GM23338 (cell line): ENCODE data around the gene DSCAML1. TPM values are rescaled to one million over a fixed set of nuclear protein-coding genes. Genes with fewer than 3 reads are reported as not detected.

ENCODE experiments used
- ATAC-seq: fragments of 200-7000 bp; cut with Tn5 transposase; 3 replicates; pipeline ENCODE4 v1.9.1; 2020
- DNase-seq: peaks from one replicate; pipeline ENCODE4 v3.0.0-alpha.2; 2015; ENCODE audit warnings: low spot score
- H2AFZ ChIP-seq: fragments of 200-600 bp; sonication (generic); 2 replicates; pipeline ENCODE4 v1.8.0; 2016; ENCODE audit warnings: antibody characterized with exemption, mild to moderate bottlenecking, moderate library complexity
- H3F3A ChIP-seq: fragments of 200-600 bp; sonication (generic); replicated peaks from 2 replicates; pipeline ENCODE4 v1.8.0; 2017; ENCODE audit warnings: antibody characterized with exemption, mixed run types, low read depth
- H3K27ac ChIP-seq: fragments of 200-600 bp; sonication (generic); 2 replicates; pipeline ENCODE4 v1.6.1; 2016; ENCODE audit warnings: low read depth
- H3K27me3 ChIP-seq: fragments of 200-600 bp; sonication (generic); 2 replicates; pipeline ENCODE4 v1.8.0; 2016; ENCODE audit warnings: mild to moderate bottlenecking, mixed run types, moderate library complexity; ENCODE audit not compliant: insufficient read depth
- H3K36me3 ChIP-seq: fragments of 200-600 bp; sonication (generic); 2 replicates; pipeline ENCODE4 v1.8.0; 2016; ENCODE audit warnings: mild to moderate bottlenecking; ENCODE audit not compliant: insufficient read depth
- H3K4me1 ChIP-seq: fragments of 200-600 bp; sonication (generic); 2 replicates; pipeline ENCODE4 v1.8.0; 2016; ENCODE audit warnings: mild to moderate bottlenecking, moderate library complexity; ENCODE audit not compliant: insufficient read depth
- H3K4me2 ChIP-seq: fragments of 200-600 bp; sonication (generic); 2 replicates; pipeline ENCODE4 v1.7.1; 2017; ENCODE audit warnings: mixed run types
- H3K4me3 ChIP-seq: fragments of 200-600 bp; sonication (generic); 2 replicates; pipeline ENCODE4 v1.6.1; 2016; ENCODE audit warnings: mixed run types
- H3K79me2 ChIP-seq: fragments of 200-600 bp; sonication (generic); replicated peaks from 2 replicates; pipeline ENCODE4 v1.8.0; 2017; ENCODE audit warnings: mild to moderate bottlenecking; ENCODE audit not compliant: insufficient read depth
- H3K9me2 ChIP-seq: fragments of 200-600 bp; sonication (generic); 2 replicates; pipeline ENCODE4 v1.8.0; 2017; ENCODE audit not compliant: insufficient read depth
- H4K20me1 ChIP-seq: fragments of 200-600 bp; sonication (generic); replicated peaks from 2 replicates; pipeline ENCODE4 v1.8.0; 2017; ENCODE audit warnings: mild to moderate bottlenecking; ENCODE audit not compliant: insufficient read depth
- H3K27ac Mint-ChIP-seq: 2 replicates; pipeline ENCODE4 v1.8.0; 2020; ENCODE audit warnings: inconsistent platforms, mild to moderate bottlenecking, moderate library complexity, mixed read lengths
- H3K27me3 Mint-ChIP-seq: 3 replicates; pipeline ENCODE4 v1.8.0; 2022; ENCODE audit warnings: low read depth, mild to moderate bottlenecking, moderate library complexity, mixed read lengths, inconsistent platforms; ENCODE audit not compliant: insufficient read depth, poor library complexity
- H3K36me3 Mint-ChIP-seq: 3 replicates; pipeline ENCODE4 v1.8.0; 2021; ENCODE audit warnings: low read depth, mild to moderate bottlenecking, inconsistent platforms, moderate library complexity, mixed read lengths
- H3K4me1 Mint-ChIP-seq: 3 replicates; pipeline ENCODE4 v1.8.0; 2020; ENCODE audit warnings: mild to moderate bottlenecking, inconsistent platforms, mixed read lengths
- H3K4me3 Mint-ChIP-seq: 3 replicates; pipeline ENCODE4 v1.8.0; 2021; ENCODE audit warnings: moderate library complexity, mild to moderate bottlenecking, inconsistent platforms, mixed read lengths
- H3K9me3 Mint-ChIP-seq: 3 replicates; pipeline ENCODE4 v1.8.0; 2020; ENCODE audit warnings: moderate library complexity, mild to moderate bottlenecking, inconsistent platforms, mixed read lengths
- CREB1 ChIP-seq: fragments of 250-450 bp; sonication (Bioruptor Pico); IDR thresholded peaks from 2 replicates; pipeline ENCODE4 v1.5.0; 2020; ENCODE audit warnings: low read depth, mild to moderate bottlenecking, moderate library complexity
- CTCF ChIP-seq, 2 experiments: fragments of 200-600 bp in 1 of 2; sonication (generic) in 1 of 2; conservative IDR thresholded peaks; 2 replicates each; pipeline versions ENCODE4 v1.5.1 to v1.6.1; 2016 to 2017; ENCODE audit warnings: antibody characterized with exemption in 2 of 2, low read depth in 2 of 2, mild to moderate bottlenecking in 2 of 2, moderate library complexity in 1 of 2
- ETS1 ChIP-seq: IDR thresholded peaks from 2 replicates; pipeline ENCODE4 v1.6.1; 2016; ENCODE audit warnings: antibody characterized with exemption
- EZH2 ChIP-seq: fragments of 200-600 bp; sonication (generic); IDR thresholded peaks from one replicate; pipeline ENCODE4 v1.8.0; 2017; ENCODE audit warnings: antibody characterized with exemption, mild to moderate bottlenecking, low read depth; ENCODE audit not compliant: unreplicated experiment
- EZH2phosphoT487 ChIP-seq: fragments of 200-600 bp; sonication (generic); IDR thresholded peaks from one replicate; pipeline ENCODE4 v1.8.1; 2018; ENCODE audit warnings: antibody characterized with exemption; ENCODE audit not compliant: unreplicated experiment
- JUNB ChIP-seq: IDR thresholded peaks from one replicate; pipeline ENCODE4 v1.6.1; 2016; ENCODE audit warnings: antibody characterized with exemption; ENCODE audit not compliant: unreplicated experiment
- NANOG ChIP-seq: IDR thresholded peaks from 2 replicates; pipeline ENCODE4 v1.6.1; 2016; ENCODE audit warnings: antibody characterized with exemption, borderline replicate concordance
- POLR2AphosphoS5 ChIP-seq: IDR thresholded peaks from 2 replicates; pipeline ENCODE4 v1.6.1; 2016; ENCODE audit warnings: antibody characterized with exemption, low read depth
- REST ChIP-seq: IDR thresholded peaks from one replicate; pipeline ENCODE4 v1.6.1; 2018; ENCODE audit warnings: antibody characterized with exemption; ENCODE audit not compliant: unreplicated experiment
- STAT1 ChIP-seq: IDR thresholded peaks from one replicate; pipeline ENCODE4 v1.6.1; 2016; ENCODE audit warnings: antibody characterized with exemption; ENCODE audit not compliant: unreplicated experiment
- ZNF114 ChIP-seq: fragments of 250-450 bp; sonication (Bioruptor Pico); IDR thresholded peaks from 2 replicates; pipeline ENCODE4 v1.5.0; 2020; ENCODE audit warnings: mild to moderate bottlenecking, moderate library complexity
- ZNF331 ChIP-seq: fragments of 250-450 bp; sonication (Bioruptor Pico); IDR thresholded peaks from 2 replicates; pipeline ENCODE4 v1.5.0; 2020; ENCODE audit warnings: low read depth, mild to moderate bottlenecking, moderate library complexity
- ZNF462 ChIP-seq: fragments of 250-450 bp; sonication (Bioruptor Pico); IDR thresholded peaks from 2 replicates; pipeline ENCODE4 v1.5.0; 2020; ENCODE audit warnings: mild to moderate bottlenecking, moderate library complexity
- polyA plus RNA-seq: library from polyadenylated mRNA; unstranded; fragments of >200 nt; fragmentation: Nextera tagmentation; extraction: Ambion mirVana; gene quantifications from 2 replicates; pipeline ENCODE4 v1.2.1, GENCODE V29; 2016
- total RNA-seq: library from RNA; depleted of rRNA; stranded (reverse); fragments of >200 nt; shearing (Covaris generic); gene quantifications from 2 replicates; pipeline ENCODE4 v1.2.3, GENCODE V29; 2014

Gene DSCAML1
- total and polyA plus RNA-seq, 2 experiments from 2014 or later, result 0.17 TPM; not detected in 1

- Histone ChIP-seq H3K4me1 (no peaks in the 10 kb centered on the region), H4K20me1 (no peaks in the 10 kb centered on the region), H3K27me3 (no peaks in the 10 kb centered on the region), H3K79me2 (no peaks in the 10 kb centered on the region), H3K4me3 (no peak overlapping the region), H3K27ac (no peak overlapping the region), H3K4me2 (no peak overlapping the region), H2AFZ (no peak overlapping the region), H3K36me3 (no peaks in the 10 kb centered on the region), H3F3A (no peaks in the 10 kb centered on the region), H3K9me2 (no peaks in the 10 kb centered on the region)
- H3K4me1 Mint-ChIP-seq, result peaks cover 15% of the 10 kb centered on the region
- DNase-seq (no peak), ATAC-seq (no peak)
- H3K27ac Mint-ChIP-seq, result no peak overlapping the region
- peaks cover 2% of the 10 kb centered on the region for H3K27me3 Mint-ChIP-seq
- no peaks in the 10 kb centered on the region for H3K36me3 Mint-ChIP-seq
- no peak for TF ChIP-seq POLR2AphosphoS5
- no peak for TF ChIP-seq CTCF (conservative IDR thresholded peaks at IDR 0.05; ENCODE audit: low read depth in 2 of 2)
- TF ChIP-seq ZNF462 (CRISPR knock-in tag), result no peak
- TF ChIP-seq ETS1, result no peak
- TF ChIP-seq REST, result no peak
- TF ChIP-seq CREB1 (CRISPR knock-in tag), result no peak
- TF ChIP-seq JUNB, result no peak
- TF ChIP-seq ZNF331, result no peak
- TF ChIP-seq ZNF114 (CRISPR knock-in tag), result no peak
- TF ChIP-seq STAT1, result no peak
- no peak for TF ChIP-seq EZH2
- no peak for TF ChIP-seq NANOG
- TF ChIP-seq EZH2phosphoT487, result no peak
- H3K4me3 Mint-ChIP-seq, result no peak overlapping the region
- no peaks in the 10 kb centered on the region for H3K9me3 Mint-ChIP-seq
These were observed 40.8 kb upstream of the DSCAML1 start for GRCh38 chr11:117837791-117838190.
